PC-3 (cell line): ENCODE measurements around the gene ADAP2. TPM values are rescaled to one million over a fixed set of nuclear protein-coding genes. Genes with fewer than 3 reads are reported as not detected.

ENCODE experiments used
- ATAC-seq: fragments of 200-7000 bp; cut with Tn5 transposase; 2 replicates; pipeline ENCODE4 v1.9.1; 2020; ENCODE audit warnings: mild to moderate bottlenecking, moderate library complexity
- BruUV-seq: library from RNA; stranded (reverse); fragments of 400-500 nt; replicated peaks from 2 replicates; lab custom pipeline; 2021; lab: Mats Ljungman, UMichigan
- CTCF ChIA-PET: fragments of 300-600 bp; sonication (Branson Sonifier 250); formaldehyde crosslinking; loops from one replicate; lab custom pipeline; 2022; ENCODE audit warnings: antibody characterized with exemption; lab: Charles Lee
- POLR2A ChIA-PET: fragments of 300-600 bp; sonication (Branson Sonifier 250); formaldehyde crosslinking; loops from one replicate; lab custom pipeline; 2022; ENCODE audit warnings: antibody characterized with exemption; ENCODE audit not compliant: unreplicated experiment; lab: Charles Lee
- DNase-seq: peaks from one replicate; pipeline ENCODE4 v3.0.0-alpha.2; 2015
- H2AFZ ChIP-seq: fragments of 300-600 bp; sonication (generic); 2 replicates; pipeline ENCODE4 v1.6.0; 2016; ENCODE audit warnings: antibody characterized with exemption, low read length
- H3F3A ChIP-seq: fragments of 300-600 bp; sonication (generic); one replicate; pipeline ENCODE4 v1.6.0; 2017; ENCODE audit warnings: antibody characterized with exemption, low read length, control low read depth, mild to moderate bottlenecking; ENCODE audit not compliant: unreplicated experiment
- H3K27ac ChIP-seq: fragments of 300-600 bp; sonication (generic); 2 replicates; pipeline ENCODE4 v1.5.1; 2016; ENCODE audit warnings: mild to moderate bottlenecking, low read length
- H3K27me3 ChIP-seq: fragments of 300-600 bp; sonication (generic); 2 replicates; pipeline ENCODE4 v1.6.1; 2016; ENCODE audit warnings: low read length, mixed read lengths
- H3K36me3 ChIP-seq: fragments of 300-600 bp; sonication (generic); 2 replicates; pipeline ENCODE4 v1.6.1; 2016; ENCODE audit warnings: low read depth, mixed run types, low read length, mixed read lengths
- H3K4me1 ChIP-seq: fragments of 300-600 bp; sonication (generic); 2 replicates; pipeline ENCODE4 v1.5.1; 2016; ENCODE audit warnings: low read length; ENCODE audit not compliant: insufficient read depth
- H3K4me2 ChIP-seq: fragments of 300-600 bp; sonication (generic); 2 replicates; pipeline ENCODE4 v1.6.0; 2016; ENCODE audit warnings: low read length
- H3K4me3 ChIP-seq: fragments of 300-600 bp; sonication (generic); 2 replicates; pipeline ENCODE4 v1.5.1; 2016; ENCODE audit warnings: mild to moderate bottlenecking, low read length, mixed read lengths
- H3K79me2 ChIP-seq: fragments of 300-600 bp; sonication (generic); 2 replicates; pipeline ENCODE4 v1.6.1; 2017; ENCODE audit warnings: low read length, mixed read lengths
- H3K9ac ChIP-seq: fragments of 300-600 bp; sonication (generic); 2 replicates; pipeline ENCODE4 v1.6.0; 2016; ENCODE audit warnings: mild to moderate bottlenecking, low read length
- H3K9me2 ChIP-seq: fragments of 300-600 bp; sonication (generic); replicated peaks from 2 replicates; pipeline ENCODE4 v1.6.1; 2016; ENCODE audit warnings: mixed run types, low read length, mixed read lengths
- H3K9me3 ChIP-seq: fragments of 300-600 bp; sonication (generic); 2 replicates; pipeline ENCODE4 v1.6.1; 2016; ENCODE audit warnings: low read length, mixed read lengths
- H4K20me1 ChIP-seq: fragments of 300-600 bp; sonication (generic); 2 replicates; pipeline ENCODE4 v1.6.1; 2016; ENCODE audit warnings: low read length, mixed read lengths
- CTCF ChIP-seq: fragments of 300-600 bp; sonication (generic); conservative IDR thresholded peaks from 2 replicates; pipeline ENCODE4 v1.5.1; 2017; ENCODE audit warnings: antibody characterized with exemption, low read depth, mild to moderate bottlenecking, low read length
- EZH2 ChIP-seq: fragments of 300-600 bp; sonication (generic); IDR thresholded peaks from one replicate; pipeline ENCODE4 v1.6.1; 2017; ENCODE audit warnings: antibody characterized with exemption, mild to moderate bottlenecking, low read length; ENCODE audit not compliant: unreplicated experiment
- EZH2phosphoT487 ChIP-seq: fragments of 300-600 bp; sonication (generic); IDR thresholded peaks from 2 replicates; pipeline ENCODE4 v1.6.1; 2018; ENCODE audit warnings: mild to moderate bottlenecking, antibody characterized with exemption, low read length, borderline replicate concordance
- intact Hi-C: fragments of 100-400 bp; cut with micrococcal nuclease; formaldehyde crosslinking; loops from 2 replicates; pipeline ENCODE4 v1.9.0; 2023
- total RNA-seq: library from RNA; depleted of rRNA; stranded (reverse); fragments of >200 nt; gene quantifications from 2 replicates; pipeline ENCODE4 v1.2.3, GENCODE V29; 2014

Gene ADAP2
- total RNA-seq, 1 experiment from 2014 or later: 2.5 TPM

GRCh38 chr17:30954046-30954830 lies 32.5 kb downstream of the ADAP2 start:
- POLR2A ChIA-PET: interaction anchor here (0.7 kb wide), 1 partner anchor 1524 kb away, joined by 3 read pairs; no protein-coding TSS in a partner anchor
- no TSS peak for BruUV-seq
- CTCF ChIA-PET: no interaction called here
- Histone ChIP-seq H3K9ac (no peak overlapping the region), H3K27ac (no peak overlapping the region), H3F3A (no peaks in the 10 kb centered on the region), H3K9me2 (no peaks in the 10 kb centered on the region), H4K20me1 (no peaks in the 10 kb centered on the region), H2AFZ (no peak overlapping the region), H3K4me3 (no peak overlapping the region), H3K4me1 (no peaks in the 10 kb centered on the region), H3K79me2 (no peaks in the 10 kb centered on the region), H3K4me2 (no peak overlapping the region), H3K9me3 (no peaks in the 10 kb centered on the region), H3K36me3 (no peaks in the 10 kb centered on the region), H3K27me3 (no peaks in the 10 kb centered on the region)
- no peak for DNase-seq
- intact Hi-C loops: no loop called here
- no peak for TF ChIP-seq EZH2phosphoT487
- TF ChIP-seq EZH2: no peak
- no peak for TF ChIP-seq CTCF
- ATAC-seq: no peak

GRCh38 chr17:30956764-30957374 lies 35.1 kb downstream of the ADAP2 start:
- TF ChIP-seq CTCF (no peak), EZH2 (no peak), EZH2phosphoT487 (no peak)
- ChIA-PET CTCF (no interaction called here), POLR2A (no interaction called here)
- no TSS peak for BruUV-seq
- no peak overlapping the region for H3K4me2 ChIP-seq
- no peaks in the 10 kb centered on the region for H3F3A ChIP-seq
- H3K4me1 ChIP-seq: no peaks in the 10 kb centered on the region
- H3K27ac ChIP-seq: no peak overlapping the region
- H3K27me3 ChIP-seq: no peaks in the 10 kb centered on the region
- no peak overlapping the region for H3K4me3 ChIP-seq
- no peak for DNase-seq
- no peak for ATAC-seq
- H3K9me3 ChIP-seq: no peaks in the 10 kb centered on the region
- no peaks in the 10 kb centered on the region for H4K20me1 ChIP-seq
- no peaks in the 10 kb centered on the region for H3K36me3 ChIP-seq
- no peak overlapping the region for H2AFZ ChIP-seq
- H3K9ac ChIP-seq: no peak overlapping the region
- no peaks in the 10 kb centered on the region for H3K9me2 ChIP-seq
- intact Hi-C loops: no loop called here
- H3K79me2 ChIP-seq: no peaks in the 10 kb centered on the region

GRCh38 chr17:30957741-30958140 lies 36.0 kb downstream of the ADAP2 start:
- no peak for DNase-seq

More at GRCh38 chr17:30957741-30958140, 36.0 kb downstream of the ADAP2 start:
- Histone ChIP-seq H3K4me1 (no peaks in the 10 kb centered on the region), H3K4me2 (no peak overlapping the region), H3F3A (no peaks in the 10 kb centered on the region), H2AFZ (no peak overlapping the region), H3K79me2 (no peaks in the 10 kb centered on the region), H3K27me3 (no peaks in the 10 kb centered on the region), H3K36me3 (no peaks in the 10 kb centered on the region), H4K20me1 (no peaks in the 10 kb centered on the region), H3K9me2 (no peaks in the 10 kb centered on the region), H3K9ac (no peak overlapping the region), H3K9me3 (no peaks in the 10 kb centered on the region), H3K4me3 (no peak overlapping the region), H3K27ac (no peak overlapping the region)
- BruUV-seq: no TSS peak
- ChIA-PET POLR2A (no interaction called here), CTCF (no interaction called here)
- TF ChIP-seq EZH2: no peak
- TF ChIP-seq EZH2phosphoT487: no peak
- no peak for TF ChIP-seq CTCF
- intact Hi-C loops: no loop called here
- no peak for ATAC-seq
